ENCODE results near the gene DEF6.
A peak's percentile ranks its signal among the peaks of the same experiment; 100 is the strongest.

DEF6 gene, protein sequence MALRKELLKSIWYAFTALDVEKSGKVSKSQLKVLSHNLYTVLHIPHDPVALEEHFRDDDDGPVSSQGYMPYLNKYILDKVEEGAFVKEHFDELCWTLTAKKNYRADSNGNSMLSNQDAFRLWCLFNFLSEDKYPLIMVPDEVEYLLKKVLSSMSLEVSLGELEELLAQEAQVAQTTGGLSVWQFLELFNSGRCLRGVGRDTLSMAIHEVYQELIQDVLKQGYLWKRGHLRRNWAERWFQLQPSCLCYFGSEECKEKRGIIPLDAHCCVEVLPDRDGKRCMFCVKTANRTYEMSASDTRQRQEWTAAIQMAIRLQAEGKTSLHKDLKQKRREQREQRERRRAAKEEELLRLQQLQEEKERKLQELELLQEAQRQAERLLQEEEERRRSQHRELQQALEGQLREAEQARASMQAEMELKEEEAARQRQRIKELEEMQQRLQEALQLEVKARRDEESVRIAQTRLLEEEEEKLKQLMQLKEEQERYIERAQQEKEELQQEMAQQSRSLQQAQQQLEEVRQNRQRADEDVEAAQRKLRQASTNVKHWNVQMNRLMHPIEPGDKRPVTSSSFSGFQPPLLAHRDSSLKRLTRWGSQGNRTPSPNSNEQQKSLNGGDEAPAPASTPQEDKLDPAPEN

GRCh38 chr6:35297601-35298481, at the start of gene DEF6:
Gene DEF6 (plus strand): TSS chr6:35297818. CDS start chr6:35297857, 39 bp downstream.
- DNase-seq: peak; percentile 85

DNA sequence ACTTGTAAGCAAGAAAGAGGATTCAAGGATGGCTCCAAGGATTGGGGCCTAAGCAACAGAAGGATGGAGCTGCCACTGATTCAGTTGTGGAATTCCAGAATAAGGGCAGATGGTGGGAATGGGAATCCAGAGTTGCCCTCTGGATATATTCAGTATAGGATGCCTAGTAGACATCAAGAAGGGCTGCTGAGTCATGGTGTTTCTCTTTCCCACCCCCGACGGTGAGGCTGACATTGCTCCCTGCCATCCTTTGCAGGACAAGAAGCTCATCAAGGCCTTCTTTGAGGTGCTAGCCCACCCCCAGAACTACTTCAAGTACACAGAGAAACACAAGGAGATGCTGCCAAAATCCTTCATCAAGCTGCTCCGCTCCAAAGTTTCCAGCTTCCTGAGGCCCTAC, 49.3 kb upstream of the DEF6 start:
- no peak for DNase-seq

DNA sequence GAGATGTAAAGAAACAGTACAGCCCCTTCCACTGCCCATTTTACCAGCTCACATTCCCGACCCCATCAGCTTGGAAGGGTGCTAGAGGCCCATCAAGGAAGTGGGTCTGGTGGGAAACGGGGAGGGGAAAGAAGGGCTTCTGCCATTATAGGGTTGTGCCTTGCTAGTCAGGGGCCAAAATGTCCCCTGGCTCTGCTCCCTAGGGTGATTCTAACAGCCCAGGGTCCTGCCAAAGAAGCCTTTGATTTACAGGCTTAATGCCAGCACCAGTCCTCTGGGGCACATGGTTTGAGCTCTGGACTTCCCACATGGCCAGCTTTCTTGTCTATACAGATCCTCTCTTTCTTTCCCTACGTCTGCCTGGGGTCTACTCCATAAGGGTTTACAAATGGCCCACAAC, 48.7 kb upstream of the DEF6 start:
- DNase-seq: no peak

DNA sequence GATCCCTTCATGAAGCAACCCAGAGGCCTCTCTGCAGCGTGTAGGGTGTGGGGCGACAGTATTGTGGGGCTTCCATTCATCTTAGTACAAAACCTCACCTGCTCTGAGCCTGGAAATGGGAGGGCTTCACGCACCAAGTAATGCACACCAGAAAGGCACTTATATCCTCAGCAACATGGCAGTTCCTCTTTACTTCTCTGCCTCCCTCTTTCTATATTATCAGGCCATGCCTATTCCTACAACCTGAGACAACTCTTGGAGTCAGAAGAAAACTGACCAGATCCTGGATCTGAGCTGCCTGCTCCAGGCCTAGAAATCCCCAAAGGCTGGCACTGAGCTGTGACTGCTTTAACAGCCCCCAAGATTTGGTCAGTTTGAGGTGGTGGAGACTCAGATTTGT, 45.7 kb upstream of the DEF6 start:
- DNase-seq: no peak

- DNase-seq: no peak
Measured at GRCh38 chr6:35253249-35253648, 44.4 kb upstream of the DEF6 start.

GRCh38 chr6:35258336-35258735, 39.3 kb upstream of the DEF6 start:
- DNase-seq: no peak

DNA sequence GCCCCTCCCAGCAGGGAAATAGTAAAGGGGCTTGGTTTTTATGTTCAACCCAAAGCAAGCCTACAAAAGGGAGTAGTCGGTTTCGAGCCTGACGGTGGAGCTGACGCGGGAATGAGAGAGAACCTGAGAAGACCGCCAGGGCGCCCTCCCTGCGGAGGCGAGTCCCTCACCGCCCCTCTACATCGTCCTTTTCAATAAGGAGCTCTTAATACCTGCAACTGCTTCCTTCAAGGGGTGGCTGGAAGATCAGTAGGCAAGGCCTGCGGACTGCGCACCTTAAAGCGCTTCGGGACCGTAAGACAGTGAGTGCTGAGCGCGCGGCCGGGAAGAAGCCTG, 38.8 kb upstream of the DEF6 start:
- peak; percentile 56 for DNase-seq

DNA sequence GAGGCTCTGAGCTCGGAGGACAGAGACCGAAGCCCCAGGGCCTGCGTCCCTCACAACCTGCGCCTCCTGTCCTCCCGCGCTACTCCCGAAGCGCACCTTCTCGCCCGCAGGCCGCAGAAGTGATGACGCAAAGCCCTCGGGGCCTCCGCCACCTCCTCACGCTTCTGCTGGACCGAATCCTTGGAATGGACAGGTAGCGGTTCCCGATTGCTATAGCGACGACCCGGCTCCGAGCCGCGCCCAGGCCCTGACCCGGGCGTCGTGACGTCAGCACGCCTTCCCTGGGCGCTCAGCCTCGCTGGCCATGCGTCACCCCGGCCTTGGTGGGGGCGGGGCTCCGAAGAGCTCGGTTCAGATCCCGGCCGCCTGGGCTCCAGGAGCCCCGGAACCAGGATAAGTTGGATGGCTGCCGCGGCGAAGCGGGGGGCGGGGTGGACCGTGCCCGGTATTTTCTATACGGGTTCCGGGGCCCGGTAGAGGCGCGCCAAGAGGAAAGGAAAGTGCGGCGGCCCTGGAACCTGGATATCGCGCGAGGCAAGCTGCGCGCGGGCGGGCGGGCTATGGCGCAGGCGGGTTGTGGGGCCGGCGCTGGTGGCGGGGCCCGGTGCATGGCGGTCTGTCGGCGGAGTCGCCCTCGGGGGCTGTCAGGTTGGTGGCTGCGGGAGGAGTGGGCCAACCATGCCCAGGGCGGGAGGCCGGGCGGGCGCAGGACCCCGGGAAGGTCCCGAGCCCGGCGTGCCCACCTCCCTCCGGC, 38.2 kb upstream of the DEF6 start, which contains the start of gene ZNF76:
Gene ZNF76 (plus strand): TSS at position 542 of the 754 bp plus-strand sequence. CDS start 21,417 bp downstream, outside the sequence.
- DNase-seq: peak; percentile 97

- peak; percentile 69 for DNase-seq
Measured at GRCh38 chr6:35259948-35260590, 37.5 kb upstream of the DEF6 start.

DNA sequence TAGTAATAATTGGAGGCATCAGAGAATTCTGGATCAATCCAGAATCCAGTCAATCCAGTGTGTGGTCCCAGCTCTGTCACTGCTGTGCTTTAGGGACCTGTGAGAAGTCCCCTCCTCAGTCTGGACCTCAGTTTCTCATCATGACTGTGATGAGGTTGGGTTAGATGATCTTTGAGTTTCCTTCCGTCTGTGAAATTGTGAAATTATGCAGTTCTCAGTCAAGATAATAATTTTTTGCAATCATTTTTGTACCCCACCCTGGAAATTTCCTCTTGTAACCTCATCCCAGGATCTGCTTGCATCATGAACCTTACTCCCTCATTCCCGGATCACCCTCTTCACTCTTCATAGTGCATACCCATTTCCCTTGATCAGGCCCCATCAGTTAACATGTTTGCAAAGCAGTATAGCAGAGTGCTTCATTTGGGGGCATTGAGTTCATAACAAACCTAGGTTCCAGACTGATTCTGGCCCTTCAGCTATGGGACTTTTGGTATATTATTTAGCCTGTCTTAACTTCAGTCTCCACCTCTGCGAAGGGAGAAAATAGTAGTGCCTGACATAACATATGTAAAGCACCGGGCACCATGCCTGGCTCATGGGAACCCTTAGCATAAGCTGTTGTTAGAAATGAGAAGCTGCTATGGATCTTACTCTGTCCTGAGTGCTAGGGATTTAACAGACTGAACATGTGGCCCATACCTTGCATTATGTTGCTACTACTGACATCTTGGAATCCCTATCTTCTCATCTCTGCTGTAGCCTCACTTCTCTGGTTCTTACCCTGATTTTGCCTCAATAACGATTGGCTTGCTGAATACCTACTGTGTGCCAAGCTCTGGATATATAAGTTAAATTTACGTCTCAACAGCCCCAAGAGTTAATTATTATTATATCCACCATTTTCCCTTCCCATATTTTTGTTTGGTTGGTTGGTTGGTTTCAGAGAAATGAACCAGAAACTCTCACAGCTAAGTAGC, 36.7 kb upstream of the DEF6 start:
- DNase-seq: no peak

GRCh38 chr6:35262596-35262995, 35.0 kb upstream of the DEF6 start:
- no peak for DNase-seq

- DNase-seq: no peak
Measured at GRCh38 chr6:35264550-35265274, 32.9 kb upstream of the DEF6 start.

DNA sequence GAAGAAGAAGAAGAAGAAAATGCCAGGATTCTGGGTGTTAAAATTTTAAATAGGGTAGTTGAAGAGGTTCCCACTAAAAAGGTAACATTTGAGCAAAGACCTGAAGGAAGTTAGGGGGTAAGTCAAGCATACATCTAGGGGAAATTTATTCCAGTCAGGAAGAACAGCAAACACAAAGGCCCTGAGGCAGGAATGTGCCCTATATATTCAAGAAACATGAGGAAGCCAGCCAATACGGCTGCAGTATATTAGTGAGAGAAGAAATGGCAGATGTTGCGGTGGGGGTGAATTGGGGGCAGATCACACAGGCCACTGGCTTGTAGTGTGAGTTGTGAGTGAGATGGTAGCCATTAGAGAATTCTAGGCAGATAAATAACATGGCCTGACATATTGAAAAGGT, 32.1 kb upstream of the DEF6 start:
- DNase-seq: no peak

GRCh38 chr6:35267446-35267845, 30.2 kb upstream of the DEF6 start:
- no peak for DNase-seq

GRCh38 chr6:35267897-35268296, 29.7 kb upstream of the DEF6 start:
- no peak for DNase-seq

GRCh38 chr6:35272005-35272404, 25.6 kb upstream of the DEF6 start:
- no peak for DNase-seq

- DNase-seq: no peak
Measured at GRCh38 chr6:35273822-35274559, 23.6 kb upstream of the DEF6 start.

DNA sequence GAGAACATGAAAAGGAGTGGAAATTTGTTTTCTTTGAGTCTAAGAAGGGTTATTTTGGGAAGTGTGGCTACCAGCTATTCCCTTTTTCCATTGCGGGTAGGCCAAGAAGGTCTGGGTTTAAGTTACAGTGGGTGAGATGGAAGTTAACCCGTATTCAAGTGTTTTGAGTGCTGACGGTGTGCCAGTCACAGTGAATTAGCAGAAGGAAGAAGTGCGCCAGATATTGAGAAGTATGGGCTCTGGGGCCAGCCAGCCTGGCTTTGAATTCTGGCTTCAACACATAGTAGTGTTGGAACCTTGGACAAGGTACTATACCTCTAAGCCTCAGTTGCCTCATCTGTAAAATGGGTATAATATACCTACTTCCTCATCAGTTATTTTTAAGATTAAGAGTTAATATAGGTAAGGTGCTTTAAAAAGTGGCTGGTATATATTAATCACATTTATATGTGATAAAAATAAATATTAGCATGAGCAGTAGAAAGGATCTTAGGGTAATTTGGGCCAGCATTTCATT, 21.8 kb upstream of the DEF6 start:
- no peak for DNase-seq

GRCh38 chr6:35278708-35279107, 18.9 kb upstream of the DEF6 start:
- DNase-seq: no peak

All from NCI-H2171 (cell line).